Testis (tissue), 3 donors: ENCODE data around the gene ASB1. TPM values are rescaled to one million over a fixed set of nuclear protein-coding genes. Genes with fewer than 3 reads are reported as not detected.

Experiments
- DNase-seq: peaks from one replicate; pipeline ENCODE4 v3.0.0-alpha.2; 2019
- H3K27ac ChIP-seq, 2 donors: fragments of 200-600 bp; sonication (generic); one replicate each; pipeline ENCODE4 v1.5.1; 2019
- H3K27me3 ChIP-seq: fragments of 200-600 bp; sonication (generic); one replicate; pipeline ENCODE4 v1.5.1; 2019
- H3K36me3 ChIP-seq: fragments of 200-600 bp; sonication (generic); one replicate; pipeline ENCODE4 v1.5.1; 2017; ENCODE audit warnings: low read depth; ENCODE audit errors: missing control alignments
- H3K4me1 ChIP-seq: fragments of 200-600 bp; sonication (generic); one replicate; pipeline ENCODE4 v1.5.1; 2019
- H3K4me3 ChIP-seq, 2 donors: fragments of 200-600 bp; sonication (generic); one replicate each; pipeline ENCODE4 v1.5.1; 2017 to 2019
- H3K9me3 ChIP-seq: fragments of 200-600 bp; sonication (generic); one replicate; pipeline ENCODE4 v1.5.1; 2017
- CTCF ChIP-seq, 3 experiments: fragments of 450-650 bp in 2 of 3; fragments of 200-600 bp in 1 of 3; sonication (generic) in 1 of 3; IDR thresholded peaks; one replicate each; pipeline ENCODE4 v1.5.1; 2016 to 2019; ENCODE audit warnings: antibody characterized with exemption in 3 of 3, mild to moderate bottlenecking in 2 of 3, moderate library complexity in 1 of 3
- POLR2A ChIP-seq: fragments of 450-650 bp; IDR thresholded peaks from one replicate; pipeline ENCODE4 v1.6.1; 2017; ENCODE audit warnings: antibody characterized with exemption, mild to moderate bottlenecking, moderate library complexity
- WGBS, 2 donors: methylation state at CpG; one replicate each; pipeline ENCODE4 v1.1.5; 2018; 5-methylcytosine and 5-hydroxymethylcytosine counted together
- intact Hi-C: fragments of 100-400 bp; cut with DNase I; formaldehyde crosslinking; loops from one replicate; pipeline ENCODE4 v1.15.1; 2023; ENCODE audit warnings: low total_unique reads
- polyA plus RNA-seq: library from polyadenylated mRNA; stranded (reverse); fragments of 350-450 nt; fragmentation: Illumina TruSeq; extraction: RNeasy Lipid Tissue Mini Kit (QIAGEN cat#74804); gene quantifications from one replicate; pipeline ENCODE4 v1.2.3, GENCODE V29; 2014; ENCODE audit warnings: low read depth, low replicate concordance; ENCODE audit not compliant: insufficient read depth
- total RNA-seq, 2 donors: library from RNA; depleted of rRNA; stranded (reverse); fragments of >200 nt; gene quantifications; one replicate each; pipeline ENCODE4 v1.2.3, GENCODE V29; 2016

ASB1 gene
- total and polyA plus RNA-seq, 3 donors from 2014 or later: 31.4 to 52.5 (median 41.9) TPM

DNA sequence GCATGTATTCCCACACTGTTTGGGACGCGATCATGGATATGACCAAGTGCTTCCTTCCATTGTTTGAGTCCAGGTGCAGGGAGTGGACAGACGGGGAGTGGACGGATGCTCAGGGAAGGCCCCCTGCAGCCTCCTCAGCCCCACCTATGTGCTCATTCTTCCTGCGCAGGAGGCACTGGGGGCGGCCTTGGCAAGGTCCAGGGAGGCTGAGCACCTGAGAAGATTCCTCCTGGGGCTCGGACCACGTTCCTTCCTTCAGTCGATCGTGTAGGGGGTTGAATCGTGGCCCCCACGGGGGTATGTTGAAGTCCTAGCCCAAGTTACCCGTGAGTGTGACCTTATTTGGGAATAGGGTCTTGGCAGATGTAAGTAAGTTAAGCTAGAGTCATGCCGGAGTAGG, 60.4 kb downstream of the ASB1 start:
- Histone ChIP-seq H3K27ac (no peak overlapping the region), H3K4me3 (no peak overlapping the region), H3K36me3 (no peaks in the 10 kb centered on the region), H3K27me3 (no peaks in the 10 kb centered on the region), H3K4me1 (no peaks in the 10 kb centered on the region), H3K9me3 (no peaks in the 10 kb centered on the region)
- no peak for TF ChIP-seq CTCF (IDR thresholded peaks at IDR 0.05)
- no peak for TF ChIP-seq POLR2A
- no peak for DNase-seq
- intact Hi-C loops: no loop called here
- WGBS, 2 donors: 84 to 85% methylated on average over 11 to 14 of the region's 14 CpGs

- no peaks in the 10 kb centered on the region for H3K9me3 ChIP-seq
- no peaks in the 10 kb centered on the region for H3K4me1 ChIP-seq
- no peaks in the 10 kb centered on the region for H3K27me3 ChIP-seq
- TF ChIP-seq POLR2A (no peak), CTCF (IDR thresholded peaks at IDR 0.05) (no peak)
- H3K4me3 ChIP-seq: no peak overlapping the region
- DNase-seq: peak; percentile 4
- WGBS, 2 donors: 91% methylated on average over 9 to 12 of the region's 12 CpGs
- intact Hi-C loops: no loop called here
- H3K27ac ChIP-seq: no peak overlapping the region
- no peaks in the 10 kb centered on the region for H3K36me3 ChIP-seq
Observed at GRCh38 chr2:238487652-238488346, 61.1 kb downstream of the ASB1 start.

DNA sequence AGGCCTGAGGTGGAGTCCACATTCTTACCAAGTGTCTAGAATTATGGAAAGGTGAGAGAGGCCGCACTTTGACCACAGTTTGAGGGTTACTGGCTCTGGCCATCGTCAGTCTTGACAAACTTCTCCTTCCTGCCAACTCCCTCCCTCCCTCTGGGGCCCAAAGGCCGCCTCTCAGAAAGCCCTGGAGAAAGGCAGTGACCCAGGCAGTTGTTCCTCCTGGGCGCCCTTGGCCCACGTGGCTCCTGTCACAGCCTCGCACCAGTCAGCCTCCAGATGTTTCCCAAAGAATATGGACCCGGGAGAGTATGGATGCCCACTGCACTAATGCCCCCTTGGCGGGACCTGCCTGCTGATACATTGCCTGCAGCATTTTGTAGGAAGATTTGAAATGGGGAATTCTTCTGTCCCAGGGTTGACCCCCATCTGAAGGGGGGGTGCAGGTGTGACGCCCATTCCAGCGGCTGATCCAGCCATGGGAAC, 61.7 kb downstream of the ASB1 start:
- no peak overlapping the region for H3K4me3 ChIP-seq
- no peaks in the 10 kb centered on the region for H3K36me3 ChIP-seq
- H3K9me3 ChIP-seq: no peaks in the 10 kb centered on the region
- TF ChIP-seq POLR2A (no peak), CTCF (IDR thresholded peaks at IDR 0.05) (no peak)
- no peaks in the 10 kb centered on the region for H3K4me1 ChIP-seq
- no peaks in the 10 kb centered on the region for H3K27me3 ChIP-seq
- H3K27ac ChIP-seq: no peak overlapping the region
- 93% methylated on average over 10 of the region's 10 CpGs for WGBS, 2 donors
- intact Hi-C loops: no loop called here
- DNase-seq: peak; percentile 1

GRCh38 chr2:238489431-238489830, 62.7 kb downstream of the ASB1 start:
- H3K27ac ChIP-seq: no peak overlapping the region
- intact Hi-C loops: no loop called here
- no peaks in the 10 kb centered on the region for H3K4me1 ChIP-seq
- no peaks in the 10 kb centered on the region for H3K9me3 ChIP-seq
- peak; percentile 6 for DNase-seq
- H3K4me3 ChIP-seq: no peak overlapping the region
- no peak for TF ChIP-seq CTCF (IDR thresholded peaks at IDR 0.05)
- no peak for TF ChIP-seq POLR2A
- no peaks in the 10 kb centered on the region for H3K36me3 ChIP-seq
- no peaks in the 10 kb centered on the region for H3K27me3 ChIP-seq
- 92 to 93% methylated on average over 9 to 14 of the region's 14 CpGs for WGBS, 2 donors

- peak; percentile 6 for DNase-seq
- intact Hi-C loops: no loop called here
- Histone ChIP-seq H3K4me3 (no peak overlapping the region), H3K27me3 (no peaks in the 10 kb centered on the region), H3K4me1 (no peaks in the 10 kb centered on the region), H3K27ac (no peak overlapping the region), H3K36me3 (no peaks in the 10 kb centered on the region), H3K9me3 (no peaks in the 10 kb centered on the region)
- TF ChIP-seq CTCF (IDR thresholded peaks at IDR 0.05) (no peak), POLR2A (no peak)
Observed at GRCh38 chr2:238489896-238490295, 63.2 kb downstream of the ASB1 start.
